ENCODE data around the gene TNN.

GRCh38 chr1:175089136-175089718, 21.6 kb downstream of the TNN start:
- TF ChIP-seq CTCF (IDR thresholded peaks at IDR 0.05; ENCODE audit: insufficient read depth, low read length), result no peak
- TF ChIP-seq REST (IDR thresholded peaks at IDR 0.05; ENCODE audit: insufficient replicate concordance, low read depth), result no peak
- TF ChIP-seq POLR2AphosphoS5 (IDR thresholded peaks at IDR 0.05; ENCODE audit: low read depth), result no peak
- TF ChIP-seq GABPA (IDR thresholded peaks at IDR 0.05; ENCODE audit: low read depth), result no peak
- no peak for TF ChIP-seq SPI1 (IDR thresholded peaks at IDR 0.05; ENCODE audit: borderline replicate concordance, low read depth)

Data from HL-60 (cell line).